Fibroblast of mammary gland (primary cell): ENCODE results near the gene AJM1.

ENCODE experiments used
- DNase-seq: peaks from one replicate; pipeline ENCODE4 v3.0.0-alpha.2; 2010; ENCODE audit warnings: low read depth
- H3K4me3 ChIP-seq: 2 replicates; pipeline ENCODE4 v1.5.1; 2011; ENCODE audit warnings: low read depth, mild to moderate bottlenecking, low read length, moderate library complexity; ENCODE audit not compliant: control insufficient read depth
- CTCF ChIP-seq: conservative IDR thresholded peaks from 2 replicates; pipeline ENCODE4 v1.5.1; 2011; ENCODE audit warnings: low read depth, low read length, inconsistent platforms; ENCODE audit not compliant: control insufficient read depth, insufficient read depth

Gene AJM1

DNA sequence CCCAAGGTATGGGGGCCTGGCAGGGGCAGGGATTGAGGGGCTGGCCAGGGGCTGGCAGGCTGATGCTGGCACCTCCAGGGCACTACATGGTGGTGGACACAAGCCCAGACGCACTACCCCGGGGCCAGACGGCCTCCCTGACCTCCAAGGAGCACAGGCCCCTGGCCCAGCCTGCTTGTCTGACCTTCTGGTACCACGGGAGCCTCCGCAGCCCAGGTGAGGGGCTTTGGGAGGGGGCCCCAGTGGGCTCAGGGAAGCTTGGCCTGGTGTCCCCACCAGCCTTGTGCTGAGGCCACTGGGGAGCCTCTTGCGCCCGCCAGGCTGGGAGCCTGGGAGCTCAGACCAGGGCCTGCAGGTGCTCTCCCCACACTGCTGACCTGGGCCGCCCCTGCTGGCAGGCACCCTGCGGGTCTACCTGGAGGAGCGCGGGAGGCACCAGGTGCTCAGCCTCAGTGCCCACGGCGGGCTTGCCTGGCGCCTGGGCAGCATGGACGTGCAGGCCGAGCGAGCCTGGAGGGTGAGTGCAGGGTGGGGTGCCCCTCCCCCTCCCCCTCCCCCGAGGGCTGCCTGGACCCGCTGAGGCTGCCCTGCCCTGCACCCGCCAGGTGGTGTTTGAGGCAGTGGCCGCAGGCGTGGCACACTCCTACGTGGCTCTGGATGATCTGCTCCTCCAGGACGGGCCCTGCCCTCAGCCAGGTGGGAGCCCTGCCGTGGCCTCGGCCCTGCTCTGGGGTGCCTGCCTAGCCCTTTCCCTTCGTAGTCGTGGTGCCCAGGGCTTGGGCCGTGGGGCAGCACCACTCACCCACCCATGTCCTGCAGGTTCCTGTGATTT lies 15.5 kb downstream of the AJM1 start:
- TF ChIP-seq CTCF: no peak
- no peak overlapping the region for H3K4me3 ChIP-seq
- DNase-seq: no peak

DNA sequence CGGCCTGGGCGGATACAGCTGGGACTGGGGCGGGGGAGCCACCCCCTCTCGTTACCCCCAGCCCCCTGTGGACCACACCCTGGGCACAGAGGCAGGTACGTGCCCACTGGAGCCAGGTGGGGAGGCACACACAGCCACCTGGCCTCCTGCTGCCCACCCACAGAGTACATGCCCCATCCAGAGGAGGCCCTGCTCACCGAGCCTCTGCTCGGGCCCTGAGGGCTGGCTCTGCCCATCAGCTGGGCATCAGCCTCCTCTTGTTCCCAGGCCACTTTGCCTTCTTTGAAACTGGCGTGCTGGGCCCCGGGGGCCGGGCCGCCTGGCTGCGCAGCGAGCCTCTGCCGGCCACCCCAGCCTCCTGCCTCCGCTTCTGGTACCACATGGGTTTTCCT lies 16.2 kb downstream of the AJM1 start:
- TF ChIP-seq CTCF: no peak
- DNase-seq: no peak
- H3K4me3 ChIP-seq: no peak overlapping the region

GRCh38 chr9:136858844-136859757 lies 16.8 kb downstream of the AJM1 start:
- H3K4me3 ChIP-seq: no peak overlapping the region
- DNase-seq: peak; percentile 29
- TF ChIP-seq CTCF: no peak

DNA sequence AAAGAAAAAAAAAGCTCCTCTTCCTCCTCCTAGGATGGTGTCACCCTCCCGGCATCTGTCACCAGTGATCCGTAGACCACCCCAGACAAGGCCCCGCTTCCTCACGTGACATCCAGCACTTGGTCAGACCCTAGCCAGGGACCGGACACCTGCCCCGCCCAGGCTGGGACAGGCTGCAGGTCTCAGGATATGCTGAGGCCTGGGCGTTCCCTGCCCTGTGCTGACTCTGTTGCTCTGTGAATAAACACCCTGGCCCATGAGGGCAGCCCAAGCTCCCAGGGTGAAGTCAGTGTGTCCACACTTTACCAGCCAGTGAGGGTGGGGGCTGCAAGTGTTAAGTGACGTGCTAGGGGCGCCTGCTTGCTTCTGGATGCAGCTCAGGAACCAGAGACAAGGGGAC lies 18.3 kb downstream of the AJM1 start:
- DNase-seq: no peak
- no peak overlapping the region for H3K4me3 ChIP-seq
- no peak for TF ChIP-seq CTCF

DNA sequence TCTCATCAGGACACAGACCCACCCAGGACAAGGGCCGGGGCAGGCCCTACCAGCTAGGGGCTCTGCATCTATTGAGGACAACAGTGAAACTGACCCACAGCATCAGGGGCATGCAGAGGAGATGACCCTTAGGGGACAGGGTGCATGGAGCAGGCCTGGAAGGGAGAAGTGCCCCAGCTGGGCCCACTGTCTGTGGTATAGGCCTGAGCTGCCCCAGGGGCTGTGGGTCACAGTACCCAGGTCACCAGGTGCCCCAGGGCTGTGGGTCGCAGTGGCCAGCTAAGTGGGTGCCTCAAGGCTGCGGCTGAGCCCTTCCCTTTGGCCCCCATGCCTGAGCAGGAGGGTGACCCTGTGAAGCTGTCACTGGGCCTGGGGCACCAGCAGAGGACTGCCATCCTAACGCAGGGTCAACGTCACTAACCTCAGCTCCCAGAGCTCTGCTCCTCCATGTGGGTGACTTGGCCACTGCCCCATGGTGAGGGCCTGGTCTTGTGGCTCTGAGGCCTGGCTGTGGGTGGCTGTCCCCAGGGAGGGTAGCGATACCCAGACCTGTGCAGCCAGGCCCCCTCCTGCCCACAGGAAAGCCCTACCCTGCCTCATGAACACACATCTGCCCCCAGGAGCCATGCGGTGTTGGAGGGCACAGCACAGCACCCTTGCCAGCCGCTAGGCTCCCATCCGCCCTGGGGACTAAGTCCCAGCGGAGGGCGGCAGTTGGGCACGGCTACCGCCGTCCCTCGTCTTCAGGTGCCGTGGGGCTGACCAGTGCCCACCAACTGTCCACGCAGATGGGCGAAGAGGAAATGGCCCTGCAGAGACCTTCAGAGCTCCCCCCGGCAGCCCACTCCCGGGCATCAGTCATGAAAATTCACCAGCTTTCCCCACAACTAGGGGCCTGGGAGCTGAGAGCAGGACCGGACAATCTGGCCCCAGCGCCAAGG lies 18.9 kb downstream of the AJM1 start:
- TF ChIP-seq CTCF: no peak
- no peak overlapping the region for H3K4me3 ChIP-seq
- no peak for DNase-seq

DNA sequence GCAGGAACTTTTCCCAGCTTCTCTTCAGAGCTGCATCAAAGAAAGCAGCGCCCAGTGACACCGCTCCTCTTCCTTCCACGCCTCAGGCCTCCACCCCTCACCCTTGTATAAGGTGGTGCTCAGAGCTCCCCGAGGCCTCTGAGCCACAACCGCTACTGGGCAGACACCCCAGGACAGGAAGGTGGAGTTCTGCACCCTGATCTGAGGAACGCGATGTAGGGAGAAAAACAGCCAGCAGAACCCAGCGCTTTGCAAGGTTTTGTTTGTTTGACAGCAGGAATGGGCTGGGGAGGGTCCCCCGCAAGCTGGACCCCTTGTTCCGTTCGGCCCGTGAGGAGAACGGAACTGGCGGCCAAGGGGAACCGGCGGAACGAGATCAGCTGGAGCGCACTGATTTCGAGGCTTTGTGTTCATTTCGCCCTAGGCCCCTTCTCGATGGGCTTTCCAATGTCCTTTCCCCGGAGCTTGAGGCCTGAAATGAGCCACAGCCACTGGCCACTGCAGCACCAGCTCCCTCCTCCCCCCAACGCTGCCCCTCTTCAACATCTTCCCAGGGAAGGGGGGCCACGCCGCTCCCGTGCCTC lies 19.7 kb downstream of the AJM1 start:
- DNase-seq: no peak
- no peak overlapping the region for H3K4me3 ChIP-seq
- TF ChIP-seq CTCF: no peak
